Bone marrow (tissue), 2 donors: Measurements from ENCODE around the gene SYCP3.

Source experiments
- DNase-seq, 2 donors: peaks; one replicate each; lab custom pipeline; 2025; lab: John Stamatoyannopoulos, UW

SYCP3 gene

DNA sequence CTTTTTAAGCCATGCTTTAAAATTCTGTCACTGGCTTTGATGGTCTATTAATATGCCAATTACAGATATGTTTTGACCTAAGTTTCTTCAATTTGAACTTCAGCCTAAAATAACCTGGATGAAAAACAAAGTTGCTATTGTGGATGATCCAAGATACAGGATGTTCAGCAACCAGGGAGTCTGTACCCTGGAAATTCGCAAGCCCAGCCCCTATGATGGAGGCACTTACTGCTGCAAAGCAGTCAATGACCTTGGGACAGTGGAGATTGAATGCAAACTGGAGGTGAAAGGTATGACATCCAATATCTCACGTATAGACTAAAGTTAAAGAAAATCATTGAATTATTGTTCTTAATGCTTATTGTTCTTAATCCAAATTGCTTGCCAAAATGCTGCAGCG, 59.0 kb downstream of the SYCP3 start:
- DNase-seq: no peak
